HCT116 (cell line): ENCODE data around the gene CKS2. TPM values are rescaled to one million over a fixed set of nuclear protein-coding genes. Genes with fewer than 3 reads are reported as not detected.

ENCODE experiments used
- ATAC-seq: fragments of 200-7000 bp; cut with Tn5 transposase; 2 replicates; pipeline ENCODE4 v1.9.1; 2020; ENCODE audit warnings: mild to moderate bottlenecking, moderate library complexity
- BruUV-seq: library from RNA; stranded (reverse); fragments of 400-500 nt; replicated peaks from 2 replicates; lab custom pipeline; 2021; lab: Mats Ljungman, UMichigan
- CTCF ChIA-PET: fragments of 300-600 bp; sonication (Branson Sonifier 250); formaldehyde crosslinking; loops from one replicate; lab custom pipeline; 2021; ENCODE audit warnings: antibody characterized with exemption; lab: Charles Lee
- POLR2A ChIA-PET: fragments of 300-600, 350-600 bp; sonication (Branson Sonifier 250); formaldehyde crosslinking; loops from one replicate; lab custom pipeline; 2021; ENCODE audit warnings: antibody characterized with exemption; lab: Charles Lee
- RAD21 ChIA-PET, 2 experiments: fragments of 300-600 bp; sonication (Branson Sonifier 250); formaldehyde crosslinking; loops; one replicate each; lab custom pipeline; 2023; ENCODE audit warnings: low total read pairs in 2 of 2; ENCODE audit not compliant: uncharacterized antibody in 2 of 2, unreplicated experiment in 2 of 2, low non-redundant PET in 1 of 2; lab: Charles Lee
- DNase-seq: peaks from one replicate; pipeline ENCODE4 v3.0.0-alpha.2; 2010; ENCODE audit warnings: low read depth, low spot score
- H2AFZ ChIP-seq: fragments of 200-600 bp; shearing (Covaris generic), sonication (generic); 2 replicates; pipeline ENCODE4 v1.6.1; 2017; ENCODE audit warnings: low read depth, mixed run types, mixed read lengths, antibody characterized with exemption, low read length; ENCODE audit not compliant: poor library complexity, severe bottlenecking
- H3K27ac ChIP-seq: 2 replicates; pipeline ENCODE4 v1.5.1; 2012; ENCODE audit warnings: low read depth, low read length
- H3K27me3 ChIP-seq: fragments of 200-600 bp; sonication (generic); 2 replicates; pipeline ENCODE4 v1.6.1; 2016; ENCODE audit warnings: mixed run types, low read length, mixed read lengths; ENCODE audit not compliant: insufficient read depth
- H3K36me3 ChIP-seq, 2 experiments: fragments of 200-500 bp in 1 of 2; fragments of 200-600 bp in 1 of 2; sonication (Bioruptor generic) in 1 of 2; sonication (generic) in 1 of 2; 2 replicates each; pipeline versions ENCODE4 v1.5.1 to v1.6.1; 2014 to 2016; ENCODE audit warnings: low read length in 2 of 2, inconsistent platforms in 1 of 2, mixed read lengths in 1 of 2, mixed run types in 1 of 2; ENCODE audit not compliant: insufficient read depth in 2 of 2, control insufficient read depth in 1 of 2
- H3K4me1 ChIP-seq, 2 experiments: fragments of 200-600 bp in 1 of 2; sonication (generic) in 1 of 2; 2 replicates each; pipeline versions ENCODE4 v1.5.1 to v1.6.1; 2012 to 2017; ENCODE audit warnings: low read length in 2 of 2, inconsistent platforms in 1 of 2, mild to moderate bottlenecking in 1 of 2, mixed read lengths in 1 of 2, mixed run types in 1 of 2, moderate library complexity in 1 of 2; ENCODE audit not compliant: insufficient read depth in 2 of 2, control insufficient read depth in 1 of 2
- H3K4me2 ChIP-seq: fragments of 200-600 bp; sonication (generic); 2 replicates; pipeline ENCODE4 v1.6.1; 2017; ENCODE audit warnings: mixed run types, low read length, mixed read lengths
- H3K4me3 ChIP-seq, 2 experiments: fragments of 200-600 bp in 1 of 2; sonication (generic) in 1 of 2; replicated peaks in 1 of 2; 2 replicates each; pipeline ENCODE4 v1.5.1; 2011 to 2016; ENCODE audit warnings: low read length in 2 of 2, control low read depth in 1 of 2, low read depth in 1 of 2, mild to moderate bottlenecking in 1 of 2, mixed read lengths in 1 of 2, mixed run types in 1 of 2
- H3K79me2 ChIP-seq: fragments of 200-600 bp; sonication (generic); 2 replicates; pipeline ENCODE4 v1.6.1; 2017; ENCODE audit warnings: mild to moderate bottlenecking, mixed run types, low read length, moderate library complexity, mixed read lengths; ENCODE audit not compliant: insufficient read depth
- H3K9ac ChIP-seq: fragments of 200-600 bp; sonication (generic); 2 replicates; pipeline ENCODE4 v1.6.1; 2016; ENCODE audit warnings: low read length, mixed read lengths
- H3K9me2 ChIP-seq: fragments of 200-600 bp; sonication (generic), shearing (Covaris generic); 2 replicates; pipeline ENCODE4 v1.6.1; 2017; ENCODE audit warnings: mixed run types, mild to moderate bottlenecking, moderate library complexity; ENCODE audit not compliant: insufficient read depth
- H3K9me3 ChIP-seq, 2 experiments: fragments of 200-500 bp in 1 of 2; fragments of 200-600 bp in 1 of 2; sonication (Bioruptor generic) in 1 of 2; sonication (generic) in 1 of 2; 2 replicates each; pipeline ENCODE4 v1.6.1; 2014 to 2017; ENCODE audit warnings: low read length in 2 of 2, mixed read lengths in 2 of 2, inconsistent platforms in 1 of 2, low read depth in 1 of 2, mild to moderate bottlenecking in 1 of 2, mixed run types in 1 of 2, moderate library complexity in 1 of 2; ENCODE audit not compliant: control insufficient read depth in 1 of 2, insufficient read depth in 1 of 2
- H4K20me1 ChIP-seq: fragments of 200-600 bp; sonication (generic), shearing (Covaris generic); 2 replicates; pipeline ENCODE4 v1.6.1; 2017; ENCODE audit warnings: mixed run types, mild to moderate bottlenecking, moderate library complexity; ENCODE audit not compliant: insufficient read depth
- CBX3 ChIP-seq: IDR thresholded peaks from 2 replicates; pipeline ENCODE4 v1.6.1; 2012; ENCODE audit warnings: low read depth
- CEBPB ChIP-seq: IDR thresholded peaks from 2 replicates; pipeline ENCODE4 v1.6.1; 2012; ENCODE audit warnings: low read depth
- EGR1 ChIP-seq: IDR thresholded peaks from 2 replicates; pipeline ENCODE4 v1.6.1; 2012; ENCODE audit warnings: low read depth
- ELF1 ChIP-seq: IDR thresholded peaks from 2 replicates; pipeline ENCODE4 v1.6.1; 2012; ENCODE audit warnings: low read depth, borderline replicate concordance
- EZH2 ChIP-seq: fragments of 200-600 bp; sonication (generic); IDR thresholded peaks from 2 replicates; pipeline ENCODE4 v1.6.1; 2017; ENCODE audit warnings: antibody characterized with exemption, mixed run types
- EZH2phosphoT487 ChIP-seq: fragments of 200-600 bp; IDR thresholded peaks from 2 replicates; pipeline ENCODE4 v1.6.1; 2018; ENCODE audit warnings: antibody characterized with exemption, borderline replicate concordance
- FOSL1 ChIP-seq: IDR thresholded peaks from 2 replicates; pipeline ENCODE4 v1.6.1; 2012; ENCODE audit warnings: low read depth
- JUND ChIP-seq: IDR thresholded peaks from 2 replicates; pipeline ENCODE4 v1.6.1; 2012
- MAX ChIP-seq: IDR thresholded peaks from 2 replicates; pipeline ENCODE4 v1.6.1; 2012
- POLR2A ChIP-seq: IDR thresholded peaks from 2 replicates; pipeline ENCODE4 v1.7.0; 2011; ENCODE audit warnings: borderline replicate concordance; ENCODE audit not compliant: insufficient read depth, insufficient read length; ENCODE audit errors: extremely low read depth
- POLR2AphosphoS5 ChIP-seq: IDR thresholded peaks from 2 replicates; pipeline ENCODE4 v1.6.1; 2011; ENCODE audit warnings: mild to moderate bottlenecking, low read depth, low read length, moderate library complexity
- SIN3A ChIP-seq: IDR thresholded peaks from 2 replicates; pipeline ENCODE4 v1.6.1; 2012; ENCODE audit warnings: low read depth
- SP1 ChIP-seq: IDR thresholded peaks from 2 replicates; pipeline ENCODE4 v1.6.1; 2012; ENCODE audit warnings: low read depth
- SRF ChIP-seq: IDR thresholded peaks from 2 replicates; pipeline ENCODE4 v1.6.1; 2012; ENCODE audit warnings: low read depth
- YY1 ChIP-seq: IDR thresholded peaks from 2 replicates; pipeline ENCODE4 v1.6.1; 2011; ENCODE audit warnings: low read length, low read depth, moderate library complexity, mild to moderate bottlenecking; ENCODE audit not compliant: insufficient replicate concordance; ENCODE audit errors: extremely low read depth
- ZBTB33 ChIP-seq: IDR thresholded peaks from 2 replicates; pipeline ENCODE4 v1.6.1; 2011; ENCODE audit warnings: mild to moderate bottlenecking, low read length, moderate library complexity; ENCODE audit not compliant: insufficient replicate concordance; ENCODE audit errors: extremely low read depth
- ZFX ChIP-seq: fragments of 450-650 bp; IDR thresholded peaks from 2 replicates; pipeline ENCODE4 v1.6.1; 2017
- ZNF274 ChIP-seq: fragments of 200-500 bp; sonication (Bioruptor generic); IDR thresholded peaks from 2 replicates; pipeline ENCODE4 v1.6.1; 2014; ENCODE audit warnings: mild to moderate bottlenecking, low read depth, low read length, inconsistent platforms
- intact Hi-C: fragments of 100-400 bp; cut with micrococcal nuclease; formaldehyde crosslinking; loops from 2 replicates; pipeline ENCODE4 v1.10.0; 2022
- total RNA-seq: library from RNA; stranded (reverse); gene quantifications from one replicate; pipeline ENCODE4 v1.2.1, GENCODE V29; 2021; ENCODE audit not compliant: unreplicated experiment

The CKS2 gene
- total RNA-seq, 1 experiment from 2014 or later, result 242 TPM

DNA sequence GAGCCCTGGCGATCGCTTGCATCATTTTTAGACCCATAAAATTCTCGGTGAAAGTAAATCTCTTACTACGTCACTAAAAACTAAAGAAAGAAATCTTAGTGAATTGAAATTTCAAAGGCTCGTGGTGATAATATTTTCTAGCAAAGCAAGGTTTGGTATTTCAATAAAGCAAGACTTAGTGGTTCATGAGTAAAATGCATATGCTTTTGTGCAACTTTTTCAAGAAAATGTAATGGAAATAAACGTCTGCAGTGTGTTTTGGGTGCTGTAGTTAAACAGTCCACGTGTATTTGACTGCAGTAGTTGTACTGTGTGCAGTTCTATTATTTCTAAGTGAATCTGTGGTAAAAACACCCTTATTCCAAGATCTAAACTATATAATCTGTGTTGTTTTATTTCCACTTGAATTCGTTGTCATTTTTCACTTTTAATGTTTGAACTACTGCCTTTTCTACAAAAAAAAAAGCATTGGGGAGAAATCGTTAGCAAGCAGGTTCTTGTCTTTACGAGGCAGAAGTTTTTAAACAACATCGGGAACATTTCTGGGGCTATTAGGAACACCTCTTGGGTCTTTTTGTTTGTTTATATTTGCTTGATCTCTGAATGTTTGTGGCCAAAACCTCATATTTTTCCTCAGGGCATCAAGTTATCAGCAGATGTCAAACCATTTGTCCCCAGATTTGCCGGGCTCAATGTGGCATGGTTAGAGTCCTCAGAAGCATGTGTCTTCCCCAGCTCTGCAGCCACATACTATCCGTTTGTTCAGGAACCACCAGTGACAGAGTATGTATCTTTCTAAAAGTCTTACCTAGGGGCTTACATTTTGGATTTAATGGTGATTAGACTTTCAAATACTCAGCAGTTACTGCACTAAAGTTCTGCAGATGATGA is 8.3 kb downstream of the CKS2 start (continued):
- TF ChIP-seq ZBTB33 (no peak), EZH2phosphoT487 (no peak), SIN3A (no peak), EZH2 (no peak), CBX3 (no peak), YY1 (no peak), JUND (no peak), MAX (no peak), ZFX (no peak), POLR2A (no peak), SRF (no peak), POLR2AphosphoS5 (no peak), SP1 (no peak)

GRCh38 chr9:89323390-89323789 is 12.4 kb downstream of the CKS2 start:
- no peak overlapping the region for H3K4me3 ChIP-seq
- ATAC-seq, result no peak
- TF ChIP-seq EGR1 (no peak), ELF1 (no peak), SP1 (no peak), POLR2A (no peak), ZFX (no peak), ZNF274 (no peak), SRF (no peak), EZH2phosphoT487 (no peak), SIN3A (no peak), FOSL1 (no peak), YY1 (no peak), CEBPB (no peak)
- TF ChIP-seq, all 23 proteins: peak for 0
- POLR2A ChIA-PET, result no interaction called here
- Histone ChIP-seq H3K9me3 (no peaks in the 10 kb centered on the region), H3K79me2 (peaks cover 58% of the 10 kb centered on the region), H3K4me2 (no peak overlapping the region), H3K4me1 (peaks cover 8 to 10% of the 10 kb centered on the region in 2 experiments), H3K9ac (no peak overlapping the region), H4K20me1 (no peaks in the 10 kb centered on the region), H3K27ac (no peak overlapping the region), H2AFZ (no peak overlapping the region), H3K36me3 (peaks cover 0 to 11% of the 10 kb centered on the region in 2 experiments; a peak in 2 of 4 replicates), H3K9me2 (no peaks in the 10 kb centered on the region), H3K27me3 (no peaks in the 10 kb centered on the region)
- DNase-seq, result no peak
- CTCF ChIA-PET, result no interaction called here
- RAD21 ChIA-PET, result no interaction called here
- no TSS peak for BruUV-seq
- intact Hi-C loops, result no loop called here
